Stromal cell of bone marrow (primary cell): Measurements from ENCODE around the gene OAT.
"Not testable (repeated sequence)": the region's sequence is repeated elsewhere in the genome, so short reads cannot be mapped to it uniquely, and the experiment has no call there.

Experiments
- DNase-seq: peaks from one replicate; pipeline ENCODE4 v3.0.0-alpha.2; 2012; ENCODE audit warnings: low read depth

OAT gene

DNA sequence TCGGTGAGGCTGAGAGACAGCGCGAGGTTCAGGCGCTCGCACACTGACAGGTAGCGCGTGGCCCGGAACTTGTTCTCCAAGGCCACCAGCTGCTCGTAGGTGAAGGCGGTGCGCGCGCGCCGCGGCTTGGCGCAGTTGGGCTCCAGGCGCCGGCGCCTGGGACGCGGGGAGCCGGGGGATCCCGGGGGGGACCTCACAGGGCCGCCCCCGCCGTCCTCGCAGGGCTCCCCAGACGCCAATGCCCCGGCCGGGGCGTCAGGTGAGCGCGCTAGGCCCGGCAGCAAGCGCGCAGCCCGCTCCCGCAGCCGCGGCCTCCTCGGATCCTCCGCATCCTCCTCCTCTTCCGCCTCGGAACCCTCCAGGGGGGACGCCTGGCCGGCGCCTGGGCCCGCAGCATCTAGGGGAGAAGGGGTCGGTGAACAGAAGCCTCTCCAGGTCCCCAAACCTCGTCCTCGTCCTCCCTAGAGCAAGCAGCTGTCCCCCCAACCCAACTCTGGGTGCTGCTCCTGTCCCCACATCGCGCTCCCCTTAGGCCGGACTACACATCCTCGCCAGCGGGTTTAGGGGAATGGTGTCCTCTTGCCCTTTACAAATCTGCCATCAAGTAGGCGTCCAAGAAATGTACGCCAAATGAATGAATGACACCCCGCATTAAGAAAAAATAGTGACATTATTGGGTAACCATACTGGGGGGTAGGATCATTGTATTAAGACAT, 29.2 kb upstream of the OAT start:
- DNase-seq, result no peak

DNA sequence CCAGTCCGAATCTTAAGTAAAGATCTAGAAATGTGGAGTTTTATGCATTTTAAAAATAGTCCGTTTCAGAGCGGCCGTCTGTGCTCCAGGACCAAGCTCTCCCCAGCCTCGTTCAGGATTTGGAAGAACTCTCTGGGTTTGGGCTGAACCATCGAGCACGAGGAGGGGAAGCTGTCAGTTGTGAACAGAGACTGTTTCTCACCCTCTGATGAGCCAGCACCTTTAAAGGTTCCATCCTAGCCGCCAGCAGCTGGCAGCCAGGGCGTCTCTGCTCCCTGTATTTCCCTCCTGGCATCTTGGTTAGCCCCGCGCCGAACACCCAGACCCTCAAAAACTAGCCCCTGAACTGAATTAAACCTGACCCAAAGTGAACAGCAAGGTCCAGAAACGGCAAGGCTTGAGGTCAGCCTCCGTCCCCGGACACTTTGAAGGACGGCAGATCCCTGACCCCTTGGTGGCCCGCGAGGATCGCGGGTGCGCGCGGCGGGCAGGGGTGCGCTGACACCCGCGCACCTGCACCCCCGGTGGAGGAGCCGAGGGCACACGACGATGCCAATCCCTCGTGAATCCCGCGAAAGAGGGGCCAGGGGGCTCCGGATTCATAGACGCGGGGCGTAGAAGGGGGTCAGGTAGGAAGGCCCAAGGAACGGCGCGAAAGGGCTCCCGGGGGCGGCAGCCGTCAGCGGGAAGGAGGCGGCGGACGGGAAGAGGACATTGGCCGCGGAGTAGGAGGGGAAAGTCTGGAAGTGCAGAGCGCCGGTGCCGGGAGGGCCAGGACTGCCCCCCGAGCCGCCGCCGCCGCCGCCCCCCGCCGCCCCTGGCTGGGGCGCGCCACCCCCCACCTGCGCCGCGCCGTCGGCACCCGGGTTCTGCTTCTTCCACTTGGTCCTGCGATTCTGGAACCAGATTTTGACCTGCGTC, 28.4 kb upstream of the OAT start:
- DNase-seq, result no peak

DNA sequence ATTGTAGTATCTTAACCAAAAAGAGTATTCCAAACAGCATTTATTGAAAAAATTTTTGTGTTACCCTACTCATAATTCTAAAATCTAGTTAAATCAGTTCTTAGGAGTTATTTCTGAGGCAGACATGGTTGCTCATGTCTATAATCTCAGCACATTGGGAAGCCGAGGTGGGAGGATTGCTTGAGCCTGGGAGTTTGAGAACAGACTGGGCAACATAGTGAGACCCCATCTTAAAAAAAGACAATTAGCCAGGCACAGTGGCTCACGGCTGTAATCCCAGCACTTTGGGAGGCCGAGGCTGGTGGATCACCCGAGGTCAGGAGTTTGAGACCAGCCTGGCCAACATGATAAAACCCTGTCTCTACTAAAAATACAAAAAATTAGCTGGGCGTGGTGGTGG, 23.0 kb upstream of the OAT start:
- DNase-seq, result not testable (repeated sequence)

DNA sequence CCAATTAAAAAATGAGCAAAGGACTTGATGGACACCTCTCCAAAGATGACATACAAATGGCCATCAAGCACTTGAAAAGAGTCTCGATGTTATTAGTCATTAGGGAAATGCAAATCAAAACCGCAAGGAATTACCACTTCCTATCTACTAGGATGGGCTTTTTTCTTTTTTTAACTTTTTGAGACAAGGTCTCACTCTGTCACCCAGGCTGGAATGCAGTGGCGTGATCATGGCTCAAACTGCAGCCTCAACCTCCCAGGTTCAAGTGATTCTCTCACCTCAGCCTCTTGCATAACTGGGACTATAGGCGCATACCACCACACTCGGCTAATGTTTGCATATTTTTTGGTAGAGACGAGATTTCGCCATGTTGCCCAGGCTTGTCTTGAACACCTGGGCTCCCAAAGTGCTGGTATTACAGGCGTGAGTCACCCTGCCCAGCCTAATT, 17.5 kb upstream of the OAT start:
- no peak for DNase-seq

- DNase-seq, result not testable (repeated sequence)
Observed at GRCh38 chr10:124435683-124436082, 17.0 kb upstream of the OAT start.

GRCh38 chr10:124433461-124433860, 14.7 kb upstream of the OAT start:
- no peak for DNase-seq

- DNase-seq, result no peak
Observed at GRCh38 chr10:124430077-124430476, 11.4 kb upstream of the OAT start.

DNA sequence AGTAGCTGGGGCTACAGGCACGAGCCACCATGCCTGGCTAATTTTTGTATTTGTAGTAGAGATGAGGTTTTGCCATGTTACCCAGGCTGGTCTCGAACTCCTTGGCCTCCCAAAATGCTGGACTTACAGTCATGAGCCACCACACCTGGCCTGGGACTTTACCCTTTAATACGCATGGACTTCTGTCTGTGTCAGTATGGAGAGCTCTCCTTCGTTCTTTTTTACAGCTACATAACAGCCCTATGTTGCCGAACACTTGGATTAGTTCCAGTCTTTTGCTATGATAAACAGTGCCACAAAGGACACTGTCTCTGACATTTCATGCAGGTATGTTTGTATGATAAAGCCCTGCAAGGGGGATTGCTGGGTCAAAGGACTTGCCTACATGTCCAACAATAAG, 10.9 kb upstream of the OAT start:
- DNase-seq, result no peak

DNA sequence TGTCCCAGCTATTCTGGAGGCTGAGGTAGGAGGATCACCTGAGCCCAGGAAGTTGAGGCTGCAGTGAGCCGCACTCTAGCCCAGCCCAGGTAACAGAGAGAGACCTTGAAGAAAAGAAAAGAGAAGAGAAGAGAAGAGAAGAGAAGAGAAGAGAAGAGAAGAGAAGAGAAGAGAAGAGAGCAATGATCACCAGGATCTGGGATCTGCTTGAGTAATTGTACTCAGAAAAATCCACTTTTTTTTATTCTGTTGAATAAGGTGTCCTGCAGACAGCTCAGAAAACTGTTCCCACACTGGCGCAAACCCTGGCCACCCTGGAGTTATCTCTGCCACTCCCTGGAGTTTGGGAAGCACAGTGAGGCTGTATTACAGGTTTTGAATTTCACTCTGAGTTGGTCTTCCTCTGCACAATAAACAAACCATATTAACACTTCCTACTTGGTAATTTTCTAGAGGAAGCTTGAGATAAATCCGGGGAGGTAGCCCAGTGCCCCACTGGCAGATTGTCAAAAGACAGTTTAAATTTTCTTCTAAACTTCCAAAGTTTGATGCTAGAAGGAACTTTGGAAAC, 9.6 kb upstream of the OAT start:
- DNase-seq, result no peak

- DNase-seq, result no peak
Observed at GRCh38 chr10:124425227-124425962, 6.7 kb upstream of the OAT start.

DNA sequence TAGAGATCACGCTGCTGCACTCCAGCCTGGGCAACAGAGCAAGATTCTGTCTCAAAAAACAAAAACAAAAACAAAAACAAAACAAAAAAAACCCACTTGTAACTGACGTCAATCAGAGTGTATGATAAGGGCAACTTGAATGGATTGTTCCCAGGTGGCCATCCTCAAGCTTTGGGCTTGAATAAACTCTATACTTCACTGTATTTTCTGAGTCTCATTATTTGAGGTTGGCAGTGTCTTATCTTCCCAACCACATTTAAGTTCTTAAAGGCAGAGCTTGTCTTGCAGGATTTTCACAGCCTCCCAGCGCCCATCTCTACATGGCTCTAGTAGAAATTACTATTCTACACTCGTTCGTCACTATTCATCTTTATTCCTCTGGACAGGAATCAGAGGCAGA, 5.1 kb upstream of the OAT start:
- no peak for DNase-seq

GRCh38 chr10:124422742-124423141, 4.0 kb upstream of the OAT start:
- no peak for DNase-seq

DNA sequence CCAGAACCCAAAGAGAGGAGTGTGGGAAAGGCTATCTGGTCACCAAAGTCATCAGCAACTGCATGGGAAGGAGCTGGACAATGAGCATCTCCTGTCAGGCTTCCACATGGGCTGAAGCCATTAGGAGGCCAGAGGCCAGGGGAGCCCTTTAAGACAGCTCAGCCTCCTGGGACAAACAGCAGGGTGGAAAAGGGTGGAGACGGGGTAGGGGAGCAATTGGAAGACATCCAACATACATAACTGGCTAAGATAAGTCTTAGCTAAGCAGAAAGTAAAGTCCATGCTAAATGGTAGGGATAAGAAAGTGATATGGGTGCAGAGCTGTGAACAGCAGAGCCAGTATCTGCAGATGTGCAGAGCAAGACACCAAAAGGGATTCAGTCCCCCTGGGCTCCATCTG, 1.5 kb upstream of the OAT start:
- DNase-seq, result no peak

DNA sequence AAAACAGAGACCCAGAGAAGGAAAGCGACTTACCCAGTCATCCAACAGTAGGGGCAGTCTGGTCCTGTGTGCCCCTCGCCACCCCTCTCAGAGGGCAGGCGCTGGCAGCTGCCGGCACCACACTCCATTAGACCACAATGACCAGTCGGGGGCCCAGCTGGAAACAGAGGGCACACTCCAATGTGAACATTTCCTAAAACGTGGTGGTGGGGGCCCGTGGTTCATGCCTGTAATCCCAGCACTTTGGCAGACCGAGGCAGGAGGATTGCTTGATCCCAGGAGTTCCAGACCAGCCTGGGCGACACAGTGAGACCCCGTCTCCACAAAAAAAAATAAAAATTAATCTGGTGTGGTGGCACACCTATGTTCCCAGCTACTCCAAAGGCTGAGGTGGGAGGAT, 912 bp upstream of the OAT start:
- DNase-seq, result no peak

GRCh38 chr10:124417895-124418725, 613 bp downstream of the OAT start:
- DNase-seq, result peak; percentile 38

DNA sequence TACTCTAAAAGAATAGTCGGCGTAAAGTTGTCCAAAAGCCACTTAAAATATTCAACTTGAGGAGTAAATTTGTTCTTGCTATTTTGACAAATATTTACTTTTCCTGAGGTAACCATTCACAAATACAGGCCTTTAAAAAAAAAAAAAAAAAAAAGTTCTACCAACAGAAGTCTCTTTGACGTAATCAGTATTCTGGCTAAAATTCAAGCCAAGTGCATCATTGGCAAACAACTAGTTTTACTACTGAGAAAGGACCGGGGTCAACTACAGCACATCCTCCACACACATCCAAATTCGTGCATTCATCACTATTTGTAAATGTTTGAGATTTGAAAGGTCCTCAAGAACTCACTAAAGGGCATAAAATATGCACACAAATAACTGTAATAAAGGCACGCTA, 2.0 kb downstream of the OAT start:
- peak; percentile 66 for DNase-seq

DNA sequence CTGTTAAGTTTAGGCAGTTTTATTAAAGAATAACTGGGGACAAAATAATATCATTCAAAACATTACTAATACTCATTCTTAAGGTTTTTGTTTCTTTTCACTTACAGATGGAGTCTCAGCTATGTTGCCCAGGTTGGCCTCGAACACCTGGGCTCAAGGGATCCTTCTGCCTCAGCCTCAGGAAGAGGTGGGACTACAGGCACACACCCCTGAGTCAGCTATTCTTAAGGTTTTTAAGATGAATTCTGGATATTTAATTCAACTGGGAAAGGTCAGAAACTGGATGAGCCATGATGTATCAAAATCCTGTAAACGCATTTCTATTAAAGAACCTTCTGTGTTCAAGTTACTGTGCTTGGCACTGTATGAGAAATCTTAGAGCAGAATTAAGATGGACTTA, 3.5 kb downstream of the OAT start:
- DNase-seq, result no peak

DNA sequence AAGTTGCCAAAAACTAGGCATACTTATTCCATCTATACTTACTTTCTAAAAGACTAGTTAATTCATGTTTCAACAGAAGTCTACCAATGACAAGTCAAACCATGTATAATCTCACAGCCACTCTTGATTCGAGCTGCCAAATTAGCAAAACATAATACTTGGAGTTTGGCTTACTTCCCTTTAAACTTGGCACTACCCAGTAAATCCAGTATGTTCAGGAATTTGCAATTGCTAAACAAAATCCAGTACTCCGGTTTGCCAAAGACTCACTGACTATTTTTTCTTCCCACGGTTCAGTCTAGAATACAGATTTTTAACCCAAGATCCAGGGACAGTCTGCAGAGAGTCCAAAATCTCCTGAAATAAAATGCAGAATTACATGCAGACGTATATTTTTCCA, 4.6 kb downstream of the OAT start:
- DNase-seq, result no peak

GRCh38 chr10:124409696-124410095, 9.0 kb downstream of the OAT start:
- no peak for DNase-seq

GRCh38 chr10:124408357-124408756, 10.4 kb downstream of the OAT start:
- DNase-seq, result no peak

- DNase-seq, result no peak
Observed at GRCh38 chr10:124407456-124407855, 11.3 kb downstream of the OAT start.
